NCI-H82 (cell line): ENCODE results near the gene NMNAT1.
"Not testable (repeated sequence)": the region's sequence is repeated elsewhere in the genome, so short reads cannot be mapped to it uniquely, and the experiment has no call there.

ENCODE experiments used
- DNase-seq: peaks from one replicate; lab custom pipeline; 2025; lab: John Stamatoyannopoulos, UW

The NMNAT1 gene

DNA sequence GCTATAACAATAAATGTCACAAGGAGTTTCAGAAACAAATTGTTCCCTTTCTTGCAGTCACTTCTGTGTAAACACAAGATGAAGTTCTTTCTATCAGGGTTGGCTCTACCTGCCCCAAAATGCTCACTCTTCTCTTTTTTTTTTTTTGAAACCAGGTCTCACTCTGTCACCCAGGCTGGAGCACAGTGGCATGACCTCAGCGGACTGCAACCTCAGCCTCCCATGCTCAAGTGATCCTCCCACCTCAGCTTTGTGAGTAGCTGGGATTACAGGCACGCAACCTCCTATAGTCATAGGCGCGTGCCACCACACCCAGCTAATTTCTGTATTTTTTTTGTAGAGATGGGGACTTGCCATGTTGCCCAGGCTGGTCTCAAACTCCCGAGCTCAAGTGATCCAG, 22.7 kb upstream of the NMNAT1 start:
- no peak for DNase-seq

- DNase-seq: no peak
Measured at GRCh38 chr1:9922342-9922741, 20.9 kb upstream of the NMNAT1 start.

DNA sequence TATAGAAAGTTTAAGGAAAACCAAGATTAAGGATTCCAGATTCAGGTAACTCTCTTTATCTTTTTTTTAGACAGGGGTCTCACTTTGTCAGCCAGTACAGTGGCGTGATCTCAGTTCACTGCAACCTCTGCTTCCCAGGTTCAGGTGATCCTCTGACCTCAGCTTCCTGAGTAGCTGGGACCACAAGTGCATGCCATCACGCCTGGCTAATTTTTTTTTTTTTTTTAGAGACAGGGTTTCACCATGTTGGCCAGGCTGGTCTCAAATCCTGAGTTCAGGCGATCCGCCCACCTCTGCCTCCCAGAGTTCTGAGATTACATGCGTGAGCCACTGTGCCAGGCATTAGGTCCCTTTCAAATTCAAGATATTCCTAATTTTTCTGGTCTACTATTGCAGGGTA, 16.0 kb upstream of the NMNAT1 start:
- DNase-seq: no peak

DNA sequence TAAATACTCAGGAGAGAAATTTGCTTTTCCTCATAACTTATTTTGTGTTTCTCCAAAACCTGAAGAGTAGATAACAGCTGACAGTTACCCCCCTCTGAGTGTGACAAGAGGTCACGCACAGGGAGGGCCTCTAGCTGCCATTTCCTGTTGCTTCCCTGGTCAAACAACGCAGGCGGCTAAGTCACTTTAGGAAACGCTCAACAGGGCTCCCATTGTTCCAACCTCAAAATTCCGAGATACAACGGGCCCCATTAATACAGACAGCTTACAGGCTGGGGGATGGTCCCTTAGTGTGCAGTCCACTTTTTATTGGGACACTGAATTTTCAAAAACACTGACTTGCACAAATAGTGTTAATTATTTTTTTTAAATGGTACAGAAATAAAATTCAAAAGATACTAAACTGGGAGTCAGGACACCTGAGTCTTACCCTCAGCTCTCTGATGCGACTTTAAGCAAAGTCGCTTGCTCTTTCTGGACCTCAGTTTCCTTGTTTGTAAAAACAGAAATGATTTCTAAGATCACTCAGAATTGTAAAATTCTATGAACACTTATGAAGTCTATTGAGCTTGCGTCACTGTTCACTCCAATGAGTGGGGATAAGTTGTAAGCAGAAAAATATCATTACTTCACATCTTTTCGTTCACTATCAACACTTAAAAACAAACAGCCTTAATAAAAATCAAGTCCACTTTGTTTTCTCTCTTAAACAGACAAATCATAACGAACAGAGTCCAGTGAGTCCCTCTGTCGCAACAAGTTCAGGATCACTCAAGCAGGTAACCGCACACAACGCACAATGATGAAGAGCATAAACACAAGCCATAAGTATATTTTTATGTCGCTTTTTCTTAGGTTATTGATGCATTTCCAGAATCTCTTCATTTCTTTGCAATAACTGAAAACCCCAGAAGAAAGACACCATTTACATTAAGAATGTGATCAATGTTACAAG, 13.6 kb upstream of the NMNAT1 start:
- no peak for DNase-seq

DNA sequence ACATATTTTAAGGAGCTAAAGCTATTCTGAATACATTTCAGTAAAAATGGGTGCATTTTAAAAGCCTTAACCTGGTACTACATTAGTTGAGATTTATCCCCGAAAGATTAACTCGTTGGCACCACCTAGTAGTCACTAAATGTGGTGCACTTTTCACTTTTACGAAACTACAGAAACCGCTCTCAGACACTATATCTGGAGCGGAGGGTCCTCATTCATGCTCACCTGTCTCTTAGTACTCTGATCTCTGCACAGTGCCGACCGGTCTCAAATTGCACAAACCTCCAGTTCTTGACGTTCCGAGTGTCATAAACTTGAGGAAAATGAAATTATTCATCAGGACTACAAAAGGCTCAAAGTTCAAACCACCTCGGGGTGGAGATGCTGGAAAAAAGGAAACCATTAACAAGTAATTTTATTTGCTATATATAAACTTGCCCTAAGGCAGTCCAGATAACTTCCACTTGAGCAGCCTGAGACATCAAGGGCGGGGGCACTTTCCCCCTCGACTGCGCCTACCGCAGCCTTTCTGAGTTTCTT, 806 bp upstream of the NMNAT1 start:
- peak; percentile 60 for DNase-seq

GRCh38 chr1:9946315-9946714, 3.0 kb downstream of the NMNAT1 start:
- DNase-seq: no peak

DNA sequence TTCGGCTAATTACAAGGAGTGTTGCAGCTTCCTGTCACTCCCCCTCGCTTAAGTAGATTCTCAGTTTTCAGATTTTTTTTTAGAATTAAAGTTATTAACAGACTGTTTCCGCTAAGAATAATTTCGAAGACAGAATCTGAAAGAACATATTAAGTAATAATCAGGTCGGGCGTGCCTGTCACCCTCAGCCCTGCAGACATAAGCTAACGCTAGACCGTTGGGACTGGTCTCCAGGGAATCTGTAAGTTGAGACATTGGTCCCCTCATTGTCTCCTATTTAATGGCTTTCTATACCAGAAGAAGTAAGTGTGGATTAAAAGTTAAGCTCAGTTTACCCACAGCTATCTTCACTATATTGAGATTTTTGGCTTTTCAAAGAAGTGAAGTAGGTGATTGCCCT, 14.5 kb downstream of the NMNAT1 start:
- DNase-seq: peak; percentile 39

DNA sequence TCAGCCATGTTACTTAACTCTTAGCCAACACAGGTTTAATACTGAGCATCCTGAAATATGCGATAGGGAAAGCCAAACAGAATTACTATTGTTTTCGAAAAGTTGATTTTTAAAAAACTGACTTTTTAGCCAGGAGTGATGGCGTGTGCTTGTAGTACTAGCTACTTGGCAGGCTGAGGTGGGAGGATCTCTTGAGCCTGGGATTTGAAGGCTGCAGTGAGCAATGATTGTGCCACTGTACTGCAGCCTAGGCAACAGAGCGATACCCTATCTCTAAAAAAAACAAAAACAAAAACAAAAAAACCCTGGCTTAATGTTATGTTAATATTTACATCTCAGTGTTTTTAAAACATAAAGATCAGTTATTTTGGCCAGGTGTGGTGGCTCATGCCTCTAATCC, 16.7 kb downstream of the NMNAT1 start:
- DNase-seq: no peak

- peak; percentile 97 for DNase-seq
Measured at GRCh38 chr1:9960706-9961562, 17.7 kb downstream of the NMNAT1 start.

DNA sequence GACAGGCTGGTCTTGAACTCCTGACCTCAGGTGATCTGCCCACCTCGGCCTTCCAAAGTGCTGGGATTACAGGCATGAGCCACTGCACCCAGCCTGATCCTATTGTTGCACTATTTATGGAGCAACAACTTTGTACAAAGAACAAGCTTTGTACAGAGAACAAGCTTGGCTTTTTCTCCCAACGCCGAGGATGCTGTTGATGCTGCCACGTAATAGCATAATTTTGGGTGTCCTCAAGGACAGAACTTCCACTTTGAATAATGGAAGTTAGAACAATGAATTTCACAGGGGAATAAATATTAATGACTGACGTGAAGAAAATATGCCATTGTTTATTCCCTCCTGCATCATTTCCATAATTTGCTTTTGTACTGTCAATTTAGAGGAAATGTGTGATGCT, 41.0 kb downstream of the NMNAT1 start:
- DNase-seq: no peak

GRCh38 chr1:9985001-9985400, 41.7 kb downstream of the NMNAT1 start:
- no peak for DNase-seq

- no peak for DNase-seq
Measured at GRCh38 chr1:9989773-9990172, 46.5 kb downstream of the NMNAT1 start.

GRCh38 chr1:9990944-9991343, 47.7 kb downstream of the NMNAT1 start:
- DNase-seq: no peak

- no peak for DNase-seq
Measured at GRCh38 chr1:9992910-9993309, 49.6 kb downstream of the NMNAT1 start.

DNA sequence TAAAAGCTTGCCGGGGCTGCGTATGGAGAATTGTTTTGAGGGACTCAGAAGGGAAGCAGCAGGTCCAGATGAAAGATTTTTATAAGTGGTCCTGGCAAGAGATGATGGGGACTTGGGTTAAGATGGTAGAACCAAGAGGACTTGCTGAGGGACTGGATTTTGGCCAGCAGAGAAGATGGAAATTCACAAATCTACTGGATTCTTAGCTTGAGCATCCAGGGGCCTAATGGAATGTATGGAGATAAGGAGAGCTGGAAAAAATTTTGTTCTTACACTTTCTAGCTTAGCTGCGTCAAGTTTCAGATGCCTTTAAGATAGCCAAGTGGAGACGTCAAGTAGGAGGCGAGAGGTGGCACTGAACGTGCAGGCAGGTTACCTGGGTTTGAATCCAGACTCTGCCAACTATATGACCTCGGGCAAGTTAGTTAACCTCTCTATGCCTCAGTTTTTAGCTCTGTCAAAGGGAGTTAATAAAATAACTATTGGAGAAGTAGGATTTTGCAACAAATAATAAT, 50.3 kb downstream of the NMNAT1 start:
- no peak for DNase-seq

DNA sequence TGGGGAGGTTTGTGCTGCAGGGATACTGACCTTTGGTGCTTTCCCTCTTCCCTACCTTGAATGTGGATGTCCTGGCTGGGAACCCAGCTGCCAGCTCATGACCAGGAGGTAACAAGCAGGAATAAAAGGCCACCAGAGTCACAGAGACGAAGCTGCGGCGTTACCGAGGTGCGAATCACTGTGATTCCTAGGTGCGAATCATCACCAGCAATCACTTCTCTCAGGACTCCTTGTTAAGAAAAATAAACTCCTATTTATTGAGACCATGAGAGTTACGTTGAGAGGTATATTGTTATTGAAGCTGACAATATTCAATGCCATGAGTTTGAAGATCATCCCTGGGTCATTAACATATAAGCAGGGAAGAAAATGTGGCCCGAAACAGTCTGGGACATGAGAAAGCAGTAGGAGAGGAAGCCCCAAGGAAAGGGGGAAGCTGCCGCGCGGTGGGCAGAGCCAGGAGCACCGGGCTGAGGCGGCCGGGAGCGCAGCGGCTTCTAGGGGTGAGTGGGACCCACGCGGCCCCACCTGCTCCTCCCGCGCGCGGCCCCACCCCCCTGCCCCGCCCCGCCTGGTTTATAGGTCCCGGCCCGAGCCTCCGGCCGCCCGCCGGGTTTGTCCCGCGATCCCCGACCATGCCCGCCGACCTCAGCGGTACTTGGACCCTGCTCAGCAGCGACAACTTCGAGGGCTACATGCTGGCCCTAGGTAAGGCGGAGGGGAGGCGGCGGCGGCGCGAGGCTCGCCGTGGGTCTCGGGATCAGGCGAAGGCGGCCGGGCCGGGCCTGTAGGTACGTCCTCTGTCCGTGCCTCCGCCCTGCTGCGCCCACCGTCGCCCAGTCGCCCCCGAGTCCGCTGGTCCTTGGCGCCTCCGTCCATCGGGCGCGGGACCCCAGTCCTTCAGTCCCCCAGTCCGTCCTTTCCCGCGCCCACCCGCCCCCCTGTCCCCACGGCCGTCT, 53.6 kb downstream of the NMNAT1 start, which contains the start of gene RBP7:
Gene RBP7 (plus strand): TSS at position 605 of the 959 bp plus-strand sequence. CDS start 31 bp downstream, at position 636.
- DNase-seq: peak; percentile 70

DNA sequence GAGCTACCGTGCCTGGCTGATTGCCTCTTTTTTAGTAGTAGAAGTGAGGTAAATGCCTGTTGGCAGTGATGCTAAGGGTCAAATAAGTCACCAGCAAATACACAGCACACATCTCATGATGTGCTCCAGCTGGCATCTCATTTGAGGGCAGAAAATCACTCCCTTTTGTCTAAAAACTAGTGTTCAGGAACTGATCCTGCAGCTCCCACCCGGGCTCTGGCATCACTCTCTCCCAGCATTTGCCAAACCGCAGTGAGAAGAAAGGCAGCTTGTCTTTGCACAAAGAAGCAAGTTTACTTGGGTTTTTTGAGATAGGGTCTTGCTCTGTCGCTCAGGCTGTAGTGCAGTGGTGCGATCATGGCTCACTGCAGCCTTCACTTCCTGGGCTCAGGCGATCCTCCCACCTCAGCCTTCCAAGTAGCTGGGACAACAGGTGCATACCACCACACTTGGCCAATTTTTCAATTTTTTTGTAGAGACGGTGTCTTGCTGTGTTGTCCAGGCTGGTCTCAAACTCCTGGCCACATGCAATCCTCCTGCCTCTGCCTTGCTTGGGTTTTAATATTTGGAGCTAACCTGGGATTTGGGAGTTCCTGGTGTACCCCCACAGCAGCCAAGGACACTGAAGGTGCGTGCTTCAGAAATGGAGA, 57.9 kb downstream of the NMNAT1 start:
- DNase-seq: no peak

DNA sequence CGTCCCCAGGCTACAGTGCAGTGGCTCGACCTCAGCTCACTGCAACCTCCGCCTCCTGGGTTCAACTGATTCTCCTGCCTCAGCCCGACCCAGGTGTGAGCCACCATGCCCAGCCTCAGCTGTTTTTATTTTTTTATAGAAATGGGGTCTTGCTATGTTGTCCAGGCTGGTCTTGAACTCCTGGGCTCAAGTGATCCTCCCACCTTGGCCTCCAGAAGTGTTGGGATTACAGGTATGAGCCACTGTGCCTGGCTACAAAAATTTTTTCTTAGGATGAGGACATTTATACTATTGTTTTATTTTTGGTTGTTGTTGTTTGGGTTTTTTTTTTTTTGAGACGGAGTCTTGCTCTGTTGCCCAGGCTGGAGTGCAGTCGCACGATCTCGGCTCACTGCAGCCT, 62.0 kb downstream of the NMNAT1 start:
- DNase-seq: not testable (repeated sequence)

DNA sequence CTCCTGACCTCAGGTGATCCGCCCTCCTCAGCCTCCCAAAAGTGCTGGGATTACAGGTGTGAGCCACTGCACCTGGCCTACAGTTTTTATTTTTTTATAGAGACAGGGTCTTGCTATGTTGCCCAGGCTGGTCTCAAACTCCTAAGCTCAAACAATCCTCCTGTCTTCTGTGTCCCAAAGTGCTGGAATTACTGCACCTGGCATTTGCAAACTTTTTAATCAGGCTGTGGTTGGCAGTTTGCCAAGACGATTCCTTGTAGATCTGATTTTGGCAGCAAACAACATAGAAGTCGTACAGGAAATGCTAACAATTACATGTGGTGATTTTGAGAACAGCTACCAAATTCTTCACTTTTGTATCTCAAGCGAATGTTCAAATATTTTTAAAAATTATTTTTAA, 63.9 kb downstream of the NMNAT1 start:
- peak; percentile 51 for DNase-seq

GRCh38 chr1:10014016-10014415, 70.7 kb downstream of the NMNAT1 start:
- DNase-seq: no peak

- no peak for DNase-seq
Measured at GRCh38 chr1:10019561-10019960, 76.3 kb downstream of the NMNAT1 start.
